ENCODE measurements around the gene MYBPC1.

MYBPC1 gene

GRCh38 chr12:101686176-101686575 lies 91.4 kb downstream of the MYBPC1 start:
- FAIRE-seq (no peak), DNase-seq (ENCODE audit: extremely low spot score, insufficient read length, low read depth) (no peak)

- no peak for FAIRE-seq
- DNase-seq (ENCODE audit: extremely low spot score, insufficient read length, low read depth) = no peak
Measured at GRCh38 chr12:101690544-101691098, 95.8 kb downstream of the MYBPC1 start.

GRCh38 chr12:101691503-101692096 lies 96.8 kb downstream of the MYBPC1 start:
- FAIRE-seq (no peak), DNase-seq (ENCODE audit: extremely low spot score, insufficient read length, low read depth) (no peak)

GRCh38 chr12:101694297-101694848 lies 99.6 kb downstream of the MYBPC1 start:
- no peak for FAIRE-seq
- DNase-seq (ENCODE audit: extremely low spot score, insufficient read length, low read depth) = no peak

- DNase-seq (ENCODE audit: extremely low spot score, insufficient read length, low read depth) = no peak
- no peak for FAIRE-seq
Measured at GRCh38 chr12:101694986-101695385, 100.2 kb downstream of the MYBPC1 start.

GRCh38 chr12:101695706-101696105 lies 100.9 kb downstream of the MYBPC1 start:
- DNase-seq (ENCODE audit: extremely low spot score, insufficient read length, low read depth) = no peak

GRCh38 chr12:101696251-101697196 lies 101.8 kb downstream of the MYBPC1 start:
- DNase-seq (ENCODE audit: extremely low spot score, insufficient read length, low read depth) (peak; percentile 11), FAIRE-seq (peak; percentile 46)

More at GRCh38 chr12:101695706-101696105, 100.9 kb downstream of the MYBPC1 start:
- no peak for FAIRE-seq

GRCh38 chr12:101697197-101697929 lies 102.6 kb downstream of the MYBPC1 start, which contains the start of gene CHPT1:
CHPT1 (plus strand) TSS chr12:101697640; CDS start chr12:101697862, 222 bp downstream.
- peak; percentile 39 for DNase-seq (ENCODE audit: extremely low spot score, insufficient read length, low read depth)
- FAIRE-seq = peak; percentile 29

GRCh38 chr12:101697930-101698799 lies 103.4 kb downstream of the MYBPC1 start:
- peak; percentile 17 for DNase-seq (ENCODE audit: extremely low spot score, insufficient read length, low read depth)

GRCh38 chr12:101698800-101699347 lies 104.1 kb downstream of the MYBPC1 start:
- no peak for FAIRE-seq
- DNase-seq (ENCODE audit: extremely low spot score, insufficient read length, low read depth) = no peak

More at GRCh38 chr12:101697930-101698799, 103.4 kb downstream of the MYBPC1 start:
- no peak for FAIRE-seq

- DNase-seq (ENCODE audit: extremely low spot score, insufficient read length, low read depth) = no peak
- FAIRE-seq = no peak
Measured at GRCh38 chr12:101700299-101700820, 105.6 kb downstream of the MYBPC1 start.

GRCh38 chr12:101703487-101703886 lies 108.7 kb downstream of the MYBPC1 start:
- FAIRE-seq (no peak), DNase-seq (ENCODE audit: extremely low spot score, insufficient read length, low read depth) (no peak)

GRCh38 chr12:101706403-101706802 lies 111.6 kb downstream of the MYBPC1 start:
- no peak for DNase-seq (ENCODE audit: extremely low spot score, insufficient read length, low read depth)
- FAIRE-seq = no peak

GRCh38 chr12:101707131-101707782 lies 112.5 kb downstream of the MYBPC1 start:
- FAIRE-seq (no peak), DNase-seq (ENCODE audit: extremely low spot score, insufficient read length, low read depth) (no peak)

- FAIRE-seq = no peak
- no peak for DNase-seq (ENCODE audit: extremely low spot score, insufficient read length, low read depth)
Measured at GRCh38 chr12:101710288-101710687, 115.5 kb downstream of the MYBPC1 start.

- FAIRE-seq (no peak), DNase-seq (ENCODE audit: extremely low spot score, insufficient read length, low read depth) (no peak)
Measured at GRCh38 chr12:101713059-101713682, 118.4 kb downstream of the MYBPC1 start.

GRCh38 chr12:101713930-101714329 lies 119.2 kb downstream of the MYBPC1 start:
- DNase-seq (ENCODE audit: extremely low spot score, insufficient read length, low read depth) (no peak), FAIRE-seq (no peak)
